WTC11 (cell line): Measurements from ENCODE around the gene SBNO1. TPM values are rescaled to one million over a fixed set of nuclear protein-coding genes. Genes with fewer than 3 reads are reported as not detected.

ENCODE experiments used
- ATAC-seq: fragments of 200-7000 bp; cut with Tn5 transposase; 2 replicates; pipeline ENCODE4 v1.10.0; 2021; ENCODE audit warnings: mild to moderate bottlenecking, moderate library complexity
- CTCF ChIA-PET: fragments of 300-600 bp; sonication (Branson Sonifier 250); formaldehyde crosslinking; loops from one replicate; lab custom pipeline; 2021; ENCODE audit warnings: antibody characterized with exemption; lab: Charles Lee
- POLR2A ChIA-PET: fragments of 350-600 bp; sonication (Branson Sonifier 250); formaldehyde crosslinking; loops from one replicate; lab custom pipeline; 2021; ENCODE audit warnings: antibody characterized with exemption; lab: Charles Lee
- DNase-seq: peaks from one replicate; pipeline ENCODE4 v3.0.0; 2021; ENCODE audit warnings: low spot score
- H3K27ac Mint-ChIP-seq: 2 replicates; pipeline ENCODE4 v1.8.0; 2021; ENCODE audit warnings: mixed read lengths
- H3K27me3 Mint-ChIP-seq: 2 replicates; pipeline ENCODE4 v1.8.0; 2021; ENCODE audit warnings: low read depth, mild to moderate bottlenecking, moderate library complexity, mixed read lengths
- H3K36me3 Mint-ChIP-seq: 2 replicates; pipeline ENCODE4 v1.8.0; 2021; ENCODE audit warnings: mixed read lengths
- H3K4me1 Mint-ChIP-seq: 2 replicates; pipeline ENCODE4 v1.8.0; 2022; ENCODE audit warnings: mixed read lengths
- H3K4me3 Mint-ChIP-seq: 2 replicates; pipeline ENCODE4 v1.8.0; 2021; ENCODE audit warnings: mild to moderate bottlenecking, moderate library complexity, mixed read lengths
- H3K9me3 Mint-ChIP-seq: 2 replicates; pipeline ENCODE4 v1.8.0; 2021; ENCODE audit warnings: mixed read lengths
- CBFB ChIP-seq: sonication (generic); formaldehyde crosslinking; IDR thresholded peaks from 2 replicates; pipeline ENCODE4 v1.8.1; 2022; ENCODE audit warnings: mild to moderate bottlenecking, low read depth, missing genetic modification reagents
- FOXK1 ChIP-seq: sonication (generic); formaldehyde crosslinking; IDR thresholded peaks from 2 replicates; pipeline ENCODE4 v1.8.0; 2022; ENCODE audit warnings: mild to moderate bottlenecking, moderate library complexity, missing genetic modification reagents
- GABPB1 ChIP-seq: sonication (generic); formaldehyde crosslinking; IDR thresholded peaks from 2 replicates; pipeline ENCODE4 v1.8.1; 2023; ENCODE audit warnings: mild to moderate bottlenecking, missing genetic modification reagents
- GRHL2 ChIP-seq: fragments of 250-450 bp; sonication (Bioruptor Pico); IDR thresholded peaks from 2 replicates; pipeline ENCODE4 v1.8.0; 2022; ENCODE audit warnings: mild to moderate bottlenecking, moderate library complexity; ENCODE audit not compliant: insufficient replicate concordance, severe bottlenecking
- GTF2I ChIP-seq: fragments of 250-450 bp; sonication (Bioruptor Pico); conservative IDR thresholded peaks from 2 replicates; pipeline ENCODE4 v1.4.0; 2021; ENCODE audit warnings: mild to moderate bottlenecking
- HMGA2 ChIP-seq: fragments of 250-450 bp; sonication (Bioruptor Pico); IDR thresholded peaks from 2 replicates; pipeline ENCODE4 v1.4.0; 2021; ENCODE audit warnings: mild to moderate bottlenecking, moderate library complexity
- NR1H2 ChIP-seq: sonication (generic); formaldehyde crosslinking; IDR thresholded peaks from 2 replicates; pipeline ENCODE4 v1.9.0; 2021; ENCODE audit warnings: mild to moderate bottlenecking, moderate library complexity, missing genetic modification reagents
- NR3C1 ChIP-seq: sonication (generic); formaldehyde crosslinking; conservative IDR thresholded peaks from 2 replicates; pipeline ENCODE4 v1.8.1; 2023; ENCODE audit warnings: low read depth, mild to moderate bottlenecking, missing genetic modification reagents
- OVOL2 ChIP-seq: fragments of 250-450 bp; sonication (Bioruptor Pico); IDR thresholded peaks from 2 replicates; pipeline ENCODE4 v1.9.0; 2021; ENCODE audit warnings: mild to moderate bottlenecking, borderline replicate concordance
- SMAD3 ChIP-seq: sonication (generic); formaldehyde crosslinking; IDR thresholded peaks from 2 replicates; pipeline ENCODE4 v1.8.0; 2022; ENCODE audit warnings: missing genetic modification reagents, mild to moderate bottlenecking, borderline replicate concordance
- SMAD4 ChIP-seq: sonication (generic); formaldehyde crosslinking; IDR thresholded peaks from 2 replicates; pipeline ENCODE4 v1.8.0; 2022; ENCODE audit warnings: mild to moderate bottlenecking, missing genetic modification reagents
- SP1 ChIP-seq: sonication (generic); formaldehyde crosslinking; conservative IDR thresholded peaks from 2 replicates; pipeline ENCODE4 v1.8.1; 2022; ENCODE audit warnings: missing genetic modification reagents
- TEAD1 ChIP-seq: sonication (generic); formaldehyde crosslinking; IDR thresholded peaks from 2 replicates; pipeline ENCODE4 v1.8.0; 2022; ENCODE audit warnings: mild to moderate bottlenecking, missing genetic modification reagents
- total RNA-seq: library from RNA; stranded (reverse); gene quantifications from 3 replicates; pipeline ENCODE4 v1.2.3, GENCODE V29; 2021
- TF ChIP-seq, protein P1 (sequence below): sonication (generic); formaldehyde crosslinking; IDR thresholded peaks from 2 replicates; pipeline ENCODE4 v1.8.1; 2023; ENCODE audit warnings: mild to moderate bottlenecking, missing genetic modification reagents
- TF ChIP-seq, protein P2 (sequence below): sonication (generic); formaldehyde crosslinking; IDR thresholded peaks from 2 replicates; pipeline ENCODE4 v1.8.0; 2023; ENCODE audit warnings: missing genetic modification reagents
- TF ChIP-seq, protein P3 (sequence below): sonication (generic); formaldehyde crosslinking; IDR thresholded peaks from 2 replicates; pipeline ENCODE4 v1.8.1; 2022; ENCODE audit warnings: low read depth, mild to moderate bottlenecking, moderate library complexity, missing genetic modification reagents, borderline replicate concordance
- TF ChIP-seq, protein P4 (sequence below): sonication (generic); formaldehyde crosslinking; IDR thresholded peaks from 2 replicates; pipeline ENCODE4 v1.8.1; 2022; ENCODE audit warnings: mild to moderate bottlenecking, moderate library complexity, missing genetic modification reagents
- TF ChIP-seq, protein P5 (sequence below): sonication (generic); formaldehyde crosslinking; IDR thresholded peaks from 2 replicates; pipeline ENCODE4 v1.8.1; 2023; ENCODE audit warnings: mild to moderate bottlenecking, moderate library complexity, missing genetic modification reagents
- TF ChIP-seq, protein P6 (sequence below): sonication (generic); formaldehyde crosslinking; IDR thresholded peaks from 2 replicates; pipeline ENCODE4 v1.8.1; 2022; ENCODE audit warnings: missing genetic modification reagents, borderline replicate concordance
- TF ChIP-seq, protein P7 (sequence below): fragments of 250-450 bp; sonication (Bioruptor Pico); IDR thresholded peaks from 2 replicates; pipeline ENCODE4 v2.1.2; 2022; ENCODE audit warnings: mild to moderate bottlenecking, moderate library complexity
- TF ChIP-seq, protein P8 (sequence below): sonication (generic); formaldehyde crosslinking; IDR thresholded peaks from 2 replicates; pipeline ENCODE4 v1.8.1; 2022; ENCODE audit warnings: low read depth, missing genetic modification reagents, borderline replicate concordance
- TF ChIP-seq, protein P9 (sequence below): sonication (generic); formaldehyde crosslinking; IDR thresholded peaks from 2 replicates; pipeline ENCODE4 v1.8.1; 2023; ENCODE audit warnings: mild to moderate bottlenecking, missing genetic modification reagents

SBNO1 gene
- total RNA-seq, 1 experiment from 2014 or later = 52.2 TPM

DNA sequence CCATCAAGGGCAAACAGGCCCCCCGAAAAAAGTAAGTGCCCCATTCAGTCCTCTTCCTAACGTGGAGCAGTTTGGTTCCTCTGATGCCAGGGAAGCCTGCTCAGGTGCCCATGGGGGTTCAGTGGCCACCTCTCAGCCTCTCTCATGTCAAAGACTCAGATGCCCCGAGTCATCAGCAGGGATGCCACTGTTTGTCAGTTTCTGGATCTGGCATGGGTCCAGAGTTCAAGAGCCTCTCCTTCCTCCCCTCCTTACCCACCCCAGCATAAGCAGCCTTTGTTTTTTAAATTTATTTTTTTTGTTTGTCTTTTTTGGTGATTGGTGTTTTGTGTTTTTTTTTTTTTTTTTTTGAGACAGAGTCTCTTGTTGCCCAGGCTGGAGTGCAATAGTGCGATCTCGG, 30.6 kb upstream of the SBNO1 start:
- peaks cover 31% of the 10 kb centered on the region for H3K27me3 Mint-ChIP-seq
- POLR2A ChIA-PET = no interaction called here

DNA sequence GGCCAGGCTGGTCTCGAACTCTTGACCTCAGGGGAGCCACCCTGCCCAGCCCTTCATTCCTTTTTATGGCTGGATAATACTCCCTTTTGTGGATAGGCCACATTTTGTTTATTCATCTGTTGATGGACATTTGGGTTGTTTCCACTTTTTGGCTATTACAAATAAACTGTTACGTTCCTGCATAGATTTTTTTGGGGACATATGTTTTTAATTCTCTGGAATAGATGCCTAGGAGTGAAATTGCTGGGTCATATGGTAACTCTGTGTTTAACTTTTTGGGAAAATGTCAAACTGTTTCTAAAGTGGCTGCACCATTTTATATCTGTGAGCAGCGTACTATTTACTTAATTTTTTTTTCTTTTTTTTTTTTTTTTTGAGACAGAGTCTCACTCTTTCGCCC, 29.1 kb upstream of the SBNO1 start:
- peaks cover 38% of the 10 kb centered on the region for H3K36me3 Mint-ChIP-seq
- DNase-seq (no peak), ATAC-seq (no peak)
- H3K4me1 Mint-ChIP-seq = peaks cover 8% of the 10 kb centered on the region
- no peak overlapping the region for H3K27ac Mint-ChIP-seq
- ChIA-PET POLR2A (no interaction called here), CTCF (no interaction called here)
- H3K4me3 Mint-ChIP-seq = no peak overlapping the region
- H3K9me3 Mint-ChIP-seq = no peaks in the 10 kb centered on the region
- H3K27me3 Mint-ChIP-seq = peaks cover 24% of the 10 kb centered on the region
- TF ChIP-seq SP1 (no peak), SMAD3 (no peak), NR1H2 (CRISPR knock-in tag) (no peak), HMGA2 (CRISPR knock-in tag) (no peak), FOXK1 (CRISPR knock-in tag) (no peak), CBFB (no peak), NR3C1 (CRISPR knock-in tag) (no peak), TEAD1 (CRISPR knock-in tag) (no peak), OVOL2 (CRISPR knock-in tag) (no peak), GTF2I (CRISPR knock-in tag) (no peak)
- TF ChIP-seq, protein P1, sequence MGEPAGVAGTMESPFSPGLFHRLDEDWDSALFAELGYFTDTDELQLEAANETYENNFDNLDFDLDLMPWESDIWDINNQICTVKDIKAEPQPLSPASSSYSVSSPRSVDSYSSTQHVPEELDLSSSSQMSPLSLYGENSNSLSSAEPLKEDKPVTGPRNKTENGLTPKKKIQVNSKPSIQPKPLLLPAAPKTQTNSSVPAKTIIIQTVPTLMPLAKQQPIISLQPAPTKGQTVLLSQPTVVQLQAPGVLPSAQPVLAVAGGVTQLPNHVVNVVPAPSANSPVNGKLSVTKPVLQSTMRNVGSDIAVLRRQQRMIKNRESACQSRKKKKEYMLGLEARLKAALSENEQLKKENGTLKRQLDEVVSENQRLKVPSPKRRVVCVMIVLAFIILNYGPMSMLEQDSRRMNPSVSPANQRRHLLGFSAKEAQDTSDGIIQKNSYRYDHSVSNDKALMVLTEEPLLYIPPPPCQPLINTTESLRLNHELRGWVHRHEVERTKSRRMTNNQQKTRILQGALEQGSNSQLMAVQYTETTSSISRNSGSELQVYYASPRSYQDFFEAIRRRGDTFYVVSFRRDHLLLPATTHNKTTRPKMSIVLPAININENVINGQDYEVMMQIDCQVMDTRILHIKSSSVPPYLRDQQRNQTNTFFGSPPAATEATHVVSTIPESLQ (CRISPR knock-in tag) = no peak
- TF ChIP-seq, protein P2, sequence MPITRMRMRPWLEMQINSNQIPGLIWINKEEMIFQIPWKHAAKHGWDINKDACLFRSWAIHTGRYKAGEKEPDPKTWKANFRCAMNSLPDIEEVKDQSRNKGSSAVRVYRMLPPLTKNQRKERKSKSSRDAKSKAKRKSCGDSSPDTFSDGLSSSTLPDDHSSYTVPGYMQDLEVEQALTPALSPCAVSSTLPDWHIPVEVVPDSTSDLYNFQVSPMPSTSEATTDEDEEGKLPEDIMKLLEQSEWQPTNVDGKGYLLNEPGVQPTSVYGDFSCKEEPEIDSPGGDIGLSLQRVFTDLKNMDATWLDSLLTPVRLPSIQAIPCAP (CRISPR knock-in tag) = no peak
- TF ChIP-seq, protein P3, sequence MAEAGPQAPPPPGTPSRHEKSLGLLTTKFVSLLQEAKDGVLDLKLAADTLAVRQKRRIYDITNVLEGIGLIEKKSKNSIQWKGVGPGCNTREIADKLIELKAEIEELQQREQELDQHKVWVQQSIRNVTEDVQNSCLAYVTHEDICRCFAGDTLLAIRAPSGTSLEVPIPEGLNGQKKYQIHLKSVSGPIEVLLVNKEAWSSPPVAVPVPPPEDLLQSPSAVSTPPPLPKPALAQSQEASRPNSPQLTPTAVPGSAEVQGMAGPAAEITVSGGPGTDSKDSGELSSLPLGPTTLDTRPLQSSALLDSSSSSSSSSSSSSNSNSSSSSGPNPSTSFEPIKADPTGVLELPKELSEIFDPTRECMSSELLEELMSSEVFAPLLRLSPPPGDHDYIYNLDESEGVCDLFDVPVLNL (CRISPR knock-in tag) = no peak

More for the DNA sequence above, 30.6 kb upstream of the SBNO1 start:
- CTCF ChIA-PET = no interaction called here
- ATAC-seq = no peak
- H3K27ac Mint-ChIP-seq = no peak overlapping the region
- TF ChIP-seq GTF2I (CRISPR knock-in tag) (no peak), NR1H2 (CRISPR knock-in tag) (no peak), GABPB1 (CRISPR knock-in tag) (no peak), SMAD4 (CRISPR knock-in tag) (no peak), GRHL2 (CRISPR knock-in tag) (no peak)
- TF ChIP-seq, protein P4, sequence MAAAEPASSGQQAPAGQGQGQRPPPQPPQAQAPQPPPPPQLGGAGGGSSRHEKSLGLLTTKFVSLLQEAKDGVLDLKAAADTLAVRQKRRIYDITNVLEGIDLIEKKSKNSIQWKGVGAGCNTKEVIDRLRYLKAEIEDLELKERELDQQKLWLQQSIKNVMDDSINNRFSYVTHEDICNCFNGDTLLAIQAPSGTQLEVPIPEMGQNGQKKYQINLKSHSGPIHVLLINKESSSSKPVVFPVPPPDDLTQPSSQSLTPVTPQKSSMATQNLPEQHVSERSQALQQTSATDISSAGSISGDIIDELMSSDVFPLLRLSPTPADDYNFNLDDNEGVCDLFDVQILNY (CRISPR knock-in tag) = no peak
- TF ChIP-seq, protein P5, sequence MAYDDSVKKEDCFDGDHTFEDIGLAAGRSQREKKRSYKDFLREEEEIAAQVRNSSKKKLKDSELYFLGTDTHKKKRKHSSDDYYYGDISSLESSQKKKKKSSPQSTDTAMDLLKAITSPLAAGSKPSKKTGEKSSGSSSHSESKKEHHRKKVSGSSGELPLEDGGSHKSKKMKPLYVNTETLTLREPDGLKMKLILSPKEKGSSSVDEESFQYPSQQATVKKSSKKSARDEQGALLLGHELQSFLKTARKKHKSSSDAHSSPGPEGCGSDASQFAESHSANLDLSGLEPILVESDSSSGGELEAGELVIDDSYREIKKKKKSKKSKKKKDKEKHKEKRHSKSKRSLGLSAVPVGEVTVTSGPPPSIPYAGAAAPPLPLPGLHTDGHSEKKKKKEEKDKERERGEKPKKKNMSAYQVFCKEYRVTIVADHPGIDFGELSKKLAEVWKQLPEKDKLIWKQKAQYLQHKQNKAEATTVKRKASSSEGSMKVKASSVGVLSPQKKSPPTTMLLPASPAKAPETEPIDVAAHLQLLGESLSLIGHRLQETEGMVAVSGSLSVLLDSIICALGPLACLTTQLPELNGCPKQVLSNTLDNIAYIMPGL = no peak
- TF ChIP-seq, protein P6, sequence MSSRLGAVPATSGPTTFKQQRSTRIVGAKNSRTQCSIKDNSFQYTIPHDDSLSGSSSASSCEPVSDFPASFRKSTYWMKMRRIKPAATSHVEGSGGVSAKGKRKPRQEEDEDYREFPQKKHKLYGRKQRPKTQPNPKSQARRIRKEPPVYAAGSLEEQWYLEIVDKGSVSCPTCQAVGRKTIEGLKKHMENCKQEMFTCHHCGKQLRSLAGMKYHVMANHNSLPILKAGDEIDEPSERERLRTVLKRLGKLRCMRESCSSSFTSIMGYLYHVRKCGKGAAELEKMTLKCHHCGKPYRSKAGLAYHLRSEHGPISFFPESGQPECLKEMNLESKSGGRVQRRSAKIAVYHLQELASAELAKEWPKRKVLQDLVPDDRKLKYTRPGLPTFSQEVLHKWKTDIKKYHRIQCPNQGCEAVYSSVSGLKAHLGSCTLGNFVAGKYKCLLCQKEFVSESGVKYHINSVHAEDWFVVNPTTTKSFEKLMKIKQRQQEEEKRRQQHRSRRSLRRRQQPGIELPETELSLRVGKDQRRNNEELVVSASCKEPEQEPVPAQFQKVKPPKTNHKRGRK (CRISPR knock-in tag) = no peak
- TF ChIP-seq, protein P7, sequence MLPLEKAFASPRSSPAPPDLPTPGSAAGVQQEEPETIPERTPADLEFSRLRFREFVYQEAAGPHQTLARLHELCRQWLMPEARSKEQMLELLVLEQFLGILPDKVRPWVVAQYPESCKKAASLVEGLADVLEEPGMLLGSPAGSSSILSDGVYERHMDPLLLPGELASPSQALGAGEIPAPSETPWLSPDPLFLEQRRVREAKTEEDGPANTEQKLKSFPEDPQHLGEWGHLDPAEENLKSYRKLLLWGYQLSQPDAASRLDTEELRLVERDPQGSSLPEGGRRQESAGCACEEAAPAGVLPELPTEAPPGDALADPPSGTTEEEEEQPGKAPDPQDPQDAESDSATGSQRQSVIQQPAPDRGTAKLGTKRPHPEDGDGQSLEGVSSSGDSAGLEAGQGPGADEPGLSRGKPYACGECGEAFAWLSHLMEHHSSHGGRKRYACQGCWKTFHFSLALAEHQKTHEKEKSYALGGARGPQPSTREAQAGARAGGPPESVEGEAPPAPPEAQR (CRISPR knock-in tag) = no peak
- TF ChIP-seq, protein P8, sequence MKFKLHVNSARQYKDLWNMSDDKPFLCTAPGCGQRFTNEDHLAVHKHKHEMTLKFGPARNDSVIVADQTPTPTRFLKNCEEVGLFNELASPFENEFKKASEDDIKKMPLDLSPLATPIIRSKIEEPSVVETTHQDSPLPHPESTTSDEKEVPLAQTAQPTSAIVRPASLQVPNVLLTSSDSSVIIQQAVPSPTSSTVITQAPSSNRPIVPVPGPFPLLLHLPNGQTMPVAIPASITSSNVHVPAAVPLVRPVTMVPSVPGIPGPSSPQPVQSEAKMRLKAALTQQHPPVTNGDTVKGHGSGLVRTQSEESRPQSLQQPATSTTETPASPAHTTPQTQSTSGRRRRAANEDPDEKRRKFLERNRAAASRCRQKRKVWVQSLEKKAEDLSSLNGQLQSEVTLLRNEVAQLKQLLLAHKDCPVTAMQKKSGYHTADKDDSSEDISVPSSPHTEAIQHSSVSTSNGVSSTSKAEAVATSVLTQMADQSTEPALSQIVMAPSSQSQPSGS = no peak
- TF ChIP-seq, protein P9, sequence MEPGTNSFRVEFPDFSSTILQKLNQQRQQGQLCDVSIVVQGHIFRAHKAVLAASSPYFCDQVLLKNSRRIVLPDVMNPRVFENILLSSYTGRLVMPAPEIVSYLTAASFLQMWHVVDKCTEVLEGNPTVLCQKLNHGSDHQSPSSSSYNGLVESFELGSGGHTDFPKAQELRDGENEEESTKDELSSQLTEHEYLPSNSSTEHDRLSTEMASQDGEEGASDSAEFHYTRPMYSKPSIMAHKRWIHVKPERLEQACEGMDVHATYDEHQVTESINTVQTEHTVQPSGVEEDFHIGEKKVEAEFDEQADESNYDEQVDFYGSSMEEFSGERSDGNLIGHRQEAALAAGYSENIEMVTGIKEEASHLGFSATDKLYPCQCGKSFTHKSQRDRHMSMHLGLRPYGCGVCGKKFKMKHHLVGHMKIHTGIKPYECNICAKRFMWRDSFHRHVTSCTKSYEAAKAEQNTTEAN (CRISPR knock-in tag) = no peak
- H3K4me1 Mint-ChIP-seq = peaks cover 4% of the 10 kb centered on the region
- peaks cover 42% of the 10 kb centered on the region for H3K36me3 Mint-ChIP-seq
- no peaks in the 10 kb centered on the region for H3K9me3 Mint-ChIP-seq
- no peak overlapping the region for H3K4me3 Mint-ChIP-seq
- no peak for DNase-seq
